H1 (cell line): Measurements from ENCODE around the gene ARPC2. TPM values are rescaled to one million over a fixed set of nuclear protein-coding genes. Genes with fewer than 3 reads are reported as not detected.

Source experiments
- BCL11A ChIP-seq, 2 experiments: IDR thresholded peaks; one replicate each; pipeline ENCODE4 v1.6.1; 2011; ENCODE audit warnings: low read depth in 2 of 2, low read length in 2 of 2, mild to moderate bottlenecking in 2 of 2
- BRCA1 ChIP-seq: IDR thresholded peaks from 2 replicates; pipeline ENCODE4 v1.6.1; 2012; ENCODE audit warnings: low read depth, low read length, improper control_type of control experiment
- CHD7 ChIP-seq: fragments of 300-600 bp; sonication (generic); IDR thresholded peaks from 2 replicates; pipeline ENCODE4 v1.7.1; 2012; ENCODE audit warnings: low read length, moderate library complexity, mild to moderate bottlenecking, inconsistent platforms; ENCODE audit not compliant: insufficient replicate concordance
- EZH2 ChIP-seq: fragments of 200-600 bp; sonication (generic); IDR thresholded peaks from 2 replicates; pipeline ENCODE4 v1.7.1; 2012; ENCODE audit warnings: low read depth, mild to moderate bottlenecking, moderate library complexity, low read length, inconsistent platforms; ENCODE audit not compliant: severe bottlenecking
- GTF2F1 ChIP-seq: IDR thresholded peaks from 2 replicates; pipeline ENCODE4 v1.6.1; 2012; ENCODE audit warnings: low read depth, low read length, improper control_type of control experiment, borderline replicate concordance
- NANOG ChIP-seq: IDR thresholded peaks from 2 replicates; pipeline ENCODE4 v1.6.1; 2011; ENCODE audit warnings: low read length, low read depth, mild to moderate bottlenecking, inconsistent platforms; ENCODE audit not compliant: insufficient read depth, poor library complexity, severe bottlenecking
- PHF8 ChIP-seq: fragments of 200-600 bp; sonication (generic); conservative IDR thresholded peaks from 2 replicates; pipeline ENCODE4 v1.7.1; 2012; ENCODE audit warnings: low read depth, mild to moderate bottlenecking, inconsistent platforms, low read length, moderate library complexity
- SIX5 ChIP-seq: IDR thresholded peaks from 2 replicates; pipeline ENCODE4 v1.6.1; 2011; ENCODE audit warnings: mild to moderate bottlenecking, low read depth, low read length
- TAF1 ChIP-seq: IDR thresholded peaks from 2 replicates; pipeline ENCODE4 v1.6.1; 2011; ENCODE audit warnings: mild to moderate bottlenecking, low read depth, low read length
- TCF12 ChIP-seq: IDR thresholded peaks from 2 replicates; pipeline ENCODE4 v1.6.1; 2011; ENCODE audit warnings: low read depth, mild to moderate bottlenecking, low read length
- polyA plus RNA-seq, 7 experiments: library from polyadenylated mRNA; depleted of rRNA in 3 of 7; stranded (reverse) in 5 of 7; unstranded in 2 of 7; fragments of >200 nt in 5 of 7; fragments of 200-250 nt in 2 of 7; gene quantifications; 1 replicate in 5 of 7; 2 replicates in 1 of 7; 4 replicates in 1 of 7; pipeline versions ENCODE4 v1.2.1 to v1.2.3, GENCODE V29; 2011 to 2013; ENCODE audit warnings: missing spikeins in 2 of 7, mixed read lengths in 2 of 7
- total RNA-seq: library from RNA; stranded (reverse); fragmentation: NEBNext Ultra II Directional; extraction: Animal tissue kit (Norgen Biotek cat#: 25700); gene quantifications from 2 replicates; pipeline ENCODE4 v1.2.1, GENCODE V29; 2021
- TF ChIP-seq, protein P1 (sequence below): IDR thresholded peaks from 2 replicates; pipeline ENCODE4 v1.6.1; 2012; ENCODE audit warnings: inconsistent platforms

Gene ARPC2
- total and polyA plus RNA-seq, 2 of the 8 experiments (the other 6 are each of a cell fraction or from before 2014, with no cell fraction given), result 174 to 195 TPM

GRCh38 chr2:218271865-218272530 lies 55.0 kb downstream of the ARPC2 start (continued):
- TF ChIP-seq CHD7, result no peak
- no peak for TF ChIP-seq SIX5
- no peak for TF ChIP-seq BCL11A (IDR thresholded peaks at IDR 0.05; ENCODE audit: low read depth in 2 of 2, low read length in 2 of 2)
- TF ChIP-seq BRCA1, result no peak
- no peak for TF ChIP-seq TAF1
- no peak for TF ChIP-seq GTF2F1
- TF ChIP-seq TCF12, result no peak
- TF ChIP-seq NANOG, result no peak
- TF ChIP-seq PHF8, result no peak
- TF ChIP-seq, protein P1, sequence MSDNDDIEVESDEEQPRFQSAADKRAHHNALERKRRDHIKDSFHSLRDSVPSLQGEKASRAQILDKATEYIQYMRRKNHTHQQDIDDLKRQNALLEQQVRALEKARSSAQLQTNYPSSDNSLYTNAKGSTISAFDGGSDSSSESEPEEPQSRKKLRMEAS, result no peak
- TF ChIP-seq EZH2, result no peak
